Measurements from ENCODE around the gene LAMTOR3.
"Not testable (repeated sequence)": the region's sequence is repeated elsewhere in the genome, so short reads cannot be mapped to it uniquely, and the experiment has no call there.

Gene LAMTOR3

DNA sequence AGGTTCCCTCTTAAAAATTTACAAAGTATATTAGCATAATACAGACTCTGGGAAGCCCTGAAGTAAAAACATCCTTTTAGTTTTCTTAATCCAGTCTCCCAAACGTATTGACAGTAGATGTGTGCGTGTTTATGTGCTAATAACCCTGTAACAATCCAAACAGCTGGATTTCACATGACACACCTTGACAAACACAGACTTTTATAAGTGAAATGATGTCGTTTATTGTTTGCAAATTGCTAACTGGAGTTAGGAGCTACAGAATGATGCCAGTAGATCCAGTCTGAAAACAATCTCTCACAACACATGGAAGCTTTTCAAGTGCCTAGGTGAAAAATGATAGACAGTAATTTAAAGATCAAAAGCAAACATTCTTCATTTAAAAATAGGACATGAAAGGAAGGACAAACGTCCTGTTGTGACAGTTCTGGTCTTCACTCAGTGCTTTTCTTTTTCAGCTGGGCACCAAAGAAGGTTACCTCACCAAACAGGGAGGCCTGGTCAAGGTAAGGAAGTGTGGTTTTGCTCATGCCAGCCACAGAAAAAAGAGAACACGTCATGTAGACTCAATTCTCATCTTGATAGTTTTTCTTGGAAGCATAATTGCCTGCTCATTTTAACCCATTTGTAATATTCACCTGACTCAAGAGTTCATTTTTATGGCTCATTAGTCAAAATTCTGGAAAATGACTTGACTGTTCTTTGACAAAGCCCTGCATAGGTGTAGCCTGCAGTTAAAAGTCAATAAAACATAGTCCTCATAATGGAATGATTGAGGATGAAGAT, 32.9 kb downstream of the LAMTOR3 start:
- DNase-seq: no peak

- no peak for DNase-seq
Measured at GRCh38 chr4:99860521-99860920, 33.7 kb downstream of the LAMTOR3 start.

GRCh38 chr4:99859618-99860017, 34.6 kb downstream of the LAMTOR3 start:
- DNase-seq: no peak

DNA sequence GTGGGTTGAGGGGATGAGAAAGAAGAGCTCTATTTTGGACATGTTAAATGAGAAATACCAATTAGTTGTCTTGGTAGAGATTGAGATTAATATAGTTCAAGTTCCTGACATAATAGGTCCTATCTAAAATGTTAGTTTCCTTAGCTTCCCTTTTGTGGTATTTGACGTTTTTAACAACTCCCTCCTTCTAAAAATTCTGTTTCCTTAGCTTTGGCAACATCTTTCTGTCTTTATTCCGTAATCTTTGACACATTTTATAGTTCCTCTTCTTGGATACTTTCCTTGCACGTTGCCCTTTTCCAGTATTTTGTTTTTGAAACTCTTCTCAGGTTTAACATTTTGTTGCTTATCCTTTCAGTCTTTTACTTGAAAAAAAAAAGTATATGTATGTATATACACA, 36.9 kb downstream of the LAMTOR3 start:
- no peak for DNase-seq

DNA sequence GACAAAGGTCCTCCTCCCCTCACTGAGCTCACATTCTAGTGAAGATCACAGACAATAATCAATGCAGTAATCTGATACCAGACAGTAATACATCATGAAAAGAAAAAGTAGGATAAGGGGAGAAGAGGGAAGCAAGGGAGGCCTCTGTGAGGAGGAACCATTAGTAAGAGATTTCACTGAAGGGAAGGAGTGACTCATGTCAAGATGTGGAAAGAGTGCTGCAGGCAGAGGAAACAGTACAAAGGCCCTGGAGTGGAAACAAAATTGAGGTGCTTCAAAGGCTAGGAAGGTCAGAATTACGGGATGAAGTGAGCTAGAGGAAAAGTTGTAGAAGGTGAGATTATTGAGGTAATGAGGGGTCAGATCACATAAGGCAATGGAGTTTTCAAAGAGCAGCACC, 38.1 kb downstream of the LAMTOR3 start:
- DNase-seq: no peak

DNA sequence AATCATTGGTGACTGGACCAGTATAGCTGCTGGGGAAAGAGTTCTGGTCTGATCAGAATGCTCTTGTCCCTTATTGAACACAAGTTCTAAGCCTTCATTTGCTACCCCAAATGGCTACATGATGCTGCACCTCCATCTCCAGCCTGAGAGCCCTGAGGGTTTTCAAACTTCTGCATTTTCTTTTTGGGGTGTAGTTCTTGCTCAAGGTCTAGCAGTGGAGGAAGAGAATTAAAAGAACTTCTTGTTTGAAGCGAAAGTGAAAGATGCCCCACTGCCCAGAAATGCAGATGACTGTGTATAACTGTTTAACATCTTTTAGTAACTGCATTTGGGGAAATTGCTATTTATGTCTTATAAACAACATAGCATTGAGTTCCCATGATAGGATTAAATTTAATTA, 38.5 kb downstream of the LAMTOR3 start:
- no peak for DNase-seq

GRCh38 chr4:99853999-99854398, 40.2 kb downstream of the LAMTOR3 start:
- no peak for DNase-seq

DNA sequence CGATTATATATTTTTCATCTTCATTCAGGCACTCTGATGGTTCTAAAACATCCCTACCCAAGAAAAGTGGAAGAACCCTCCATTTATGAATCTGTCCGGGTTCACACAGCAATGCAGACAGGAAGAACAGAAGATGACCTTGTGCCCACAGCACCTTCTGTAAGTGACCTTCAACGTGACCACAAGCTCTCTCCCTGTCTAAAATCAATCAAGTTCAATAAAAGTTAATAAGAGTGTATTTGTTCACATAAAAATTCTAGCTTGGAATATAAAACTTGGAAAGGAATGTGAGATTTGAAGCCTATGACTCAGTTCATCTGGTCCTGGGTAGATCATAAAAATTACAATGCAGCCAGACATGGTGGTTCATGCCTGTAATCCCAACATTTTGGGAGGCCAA, 41.0 kb downstream of the LAMTOR3 start:
- no peak for DNase-seq

DNA sequence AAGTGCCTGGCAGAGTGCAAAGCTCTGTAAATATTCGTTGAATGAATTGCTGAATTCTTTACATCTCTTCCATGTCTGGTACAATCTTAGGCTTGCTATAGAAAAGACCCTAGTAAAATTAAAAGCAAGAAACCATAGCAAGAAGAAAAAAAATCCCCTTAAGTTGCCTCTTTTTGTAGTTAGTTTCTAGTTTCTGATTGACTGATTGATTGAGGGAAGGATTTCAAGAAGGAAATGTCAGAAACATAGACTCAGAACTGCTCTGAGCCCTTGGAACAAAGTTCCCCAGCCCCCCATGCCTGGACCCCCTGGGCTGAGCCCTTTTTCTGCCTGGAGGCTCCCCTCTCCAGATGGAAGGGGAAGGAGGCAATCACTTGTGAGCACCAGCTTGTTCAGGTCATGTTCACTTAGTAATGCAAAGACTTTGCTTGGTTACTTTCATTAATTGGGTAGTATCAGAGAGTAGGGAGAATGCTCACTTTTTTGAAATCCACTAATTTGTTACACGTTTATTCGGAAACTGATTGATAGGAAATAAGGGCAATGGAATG, 42.0 kb downstream of the LAMTOR3 start:
- DNase-seq: no peak

GRCh38 chr4:99848591-99849001, 45.6 kb downstream of the LAMTOR3 start:
- no peak for DNase-seq

DNA sequence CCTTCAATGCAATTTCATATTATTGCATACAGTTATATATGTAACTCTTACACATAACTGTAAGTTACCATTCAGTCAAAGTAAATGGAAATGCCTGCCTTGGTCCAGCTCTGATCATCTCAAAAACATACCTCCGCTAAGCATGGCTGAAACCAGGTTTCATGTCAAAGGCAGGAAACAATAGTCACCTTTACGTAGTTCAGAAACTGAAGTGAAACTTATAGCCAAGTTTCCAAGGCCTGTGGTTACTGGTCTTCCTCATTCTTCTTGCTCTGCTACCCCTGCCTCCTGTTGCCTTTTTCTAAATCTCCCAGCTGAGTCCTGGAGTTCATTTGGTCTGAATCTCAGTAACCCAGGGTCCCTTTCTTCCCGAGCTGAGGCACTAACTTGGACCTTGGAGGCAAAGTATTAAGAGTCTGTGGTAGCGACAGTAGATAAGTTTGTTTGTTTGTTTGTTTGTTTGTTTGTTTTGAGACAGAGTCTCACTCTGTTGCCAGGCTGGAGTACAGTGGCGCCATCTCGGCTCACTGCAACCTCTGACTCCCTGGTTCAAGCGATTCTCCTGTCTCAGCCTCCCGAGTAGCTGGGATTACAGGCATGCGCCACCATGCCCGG, 46.8 kb downstream of the LAMTOR3 start:
- DNase-seq: no peak

DNA sequence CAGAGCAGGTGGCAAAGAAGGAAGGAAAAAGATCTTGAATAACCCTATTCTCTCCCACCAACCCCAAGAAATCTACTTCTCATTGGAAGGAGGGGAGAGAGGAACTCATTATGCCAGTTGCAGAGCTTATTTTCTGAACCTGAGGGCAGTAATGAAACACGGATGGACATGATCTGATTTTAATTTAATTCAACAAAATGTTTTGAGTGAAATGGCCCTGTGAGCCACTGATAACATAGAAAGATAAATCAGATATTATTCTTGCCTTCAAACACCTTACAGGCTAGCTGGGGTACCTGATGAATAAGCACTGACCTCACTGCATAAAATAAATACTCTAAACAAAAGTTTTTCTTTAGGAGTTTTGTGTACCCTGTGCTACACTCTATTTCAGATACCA, 47.3 kb downstream of the LAMTOR3 start:
- no peak for DNase-seq

- DNase-seq: no peak
Measured at GRCh38 chr4:99845708-99846469, 48.3 kb downstream of the LAMTOR3 start.

DNA sequence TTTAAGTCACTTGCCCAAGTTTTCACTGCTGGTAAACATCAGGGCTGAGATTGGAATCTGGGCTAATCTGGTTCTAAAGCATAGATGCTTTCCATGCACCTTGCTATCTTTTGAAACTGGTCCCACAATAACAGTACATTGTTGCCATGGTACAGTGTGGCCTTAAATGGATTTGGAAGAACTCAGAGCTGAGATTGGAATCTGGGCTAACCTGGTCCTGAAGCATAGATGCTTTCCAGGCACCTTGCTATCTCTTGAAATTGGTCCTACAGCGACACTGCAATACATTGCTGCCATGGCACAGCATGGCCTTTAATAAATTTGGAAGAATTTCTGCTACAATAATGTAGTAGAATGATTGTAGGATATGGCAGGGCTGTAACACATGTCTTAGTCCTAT, 49.0 kb downstream of the LAMTOR3 start:
- DNase-seq: no peak

- no peak for DNase-seq
Measured at GRCh38 chr4:99844048-99844447, 50.2 kb downstream of the LAMTOR3 start.

GRCh38 chr4:99843413-99843812, 50.8 kb downstream of the LAMTOR3 start:
- no peak for DNase-seq

DNA sequence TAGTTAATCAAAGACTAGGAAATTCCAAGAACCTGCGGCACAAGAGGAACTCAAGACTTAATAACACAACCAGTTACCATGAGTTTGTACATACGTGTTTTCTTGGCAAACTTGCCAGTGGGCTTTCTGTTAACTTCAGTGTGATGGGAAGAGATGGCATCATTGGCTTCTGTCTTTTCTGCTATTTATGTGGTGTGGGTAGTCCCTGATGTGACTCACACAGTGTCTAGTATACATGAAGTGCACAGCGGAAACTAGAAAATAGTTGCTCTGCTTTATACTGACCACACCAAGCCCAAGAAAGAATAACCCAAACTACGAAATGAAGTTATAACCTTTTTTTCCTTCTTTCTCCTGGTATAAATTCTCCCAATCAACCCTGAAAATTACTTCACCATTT, 53.1 kb downstream of the LAMTOR3 start:
- no peak for DNase-seq

- DNase-seq: no peak
Measured at GRCh38 chr4:99838927-99839326, 55.3 kb downstream of the LAMTOR3 start.

DNA sequence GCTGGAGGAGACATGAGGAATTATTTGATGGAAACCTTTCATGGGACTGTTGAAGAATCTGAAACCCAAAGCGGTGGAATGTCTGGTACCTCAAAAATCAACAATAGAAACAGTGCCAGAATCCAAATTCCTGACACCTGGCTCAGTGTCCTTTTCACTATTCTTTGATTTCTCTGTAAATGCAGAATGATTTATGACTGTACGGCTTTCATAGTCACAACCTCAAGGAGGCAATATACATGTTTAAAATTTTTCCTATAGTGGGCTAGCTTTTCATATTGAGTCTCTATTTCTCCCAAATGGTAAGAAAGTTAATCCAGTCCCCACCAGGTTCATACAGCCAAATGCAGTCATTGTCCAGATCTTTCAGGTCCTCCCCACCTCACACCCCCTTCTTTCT, 58.3 kb downstream of the LAMTOR3 start:
- no peak for DNase-seq

DNA sequence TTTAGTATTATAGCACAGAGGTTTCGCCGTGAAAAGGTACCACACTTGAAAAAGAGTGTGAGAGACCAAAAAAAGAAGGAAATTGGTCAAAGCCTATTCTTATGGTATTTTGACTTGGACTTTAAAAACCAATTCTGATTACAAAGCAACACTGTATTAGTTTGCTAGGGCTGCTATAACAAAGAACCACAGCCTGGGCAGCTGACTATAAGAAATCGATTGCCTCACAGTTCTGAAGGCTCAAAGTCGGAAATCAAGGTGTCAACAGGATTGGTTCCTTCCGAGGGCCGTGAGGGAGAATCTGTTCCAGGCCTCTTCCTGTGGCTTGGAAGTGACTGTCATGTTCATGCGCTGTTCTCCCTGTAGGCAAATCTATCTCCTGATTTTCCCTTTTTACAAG, 59.7 kb downstream of the LAMTOR3 start:
- DNase-seq: no peak

GRCh38 chr4:99833756-99834155, 60.5 kb downstream of the LAMTOR3 start:
- no peak for DNase-seq

DNA sequence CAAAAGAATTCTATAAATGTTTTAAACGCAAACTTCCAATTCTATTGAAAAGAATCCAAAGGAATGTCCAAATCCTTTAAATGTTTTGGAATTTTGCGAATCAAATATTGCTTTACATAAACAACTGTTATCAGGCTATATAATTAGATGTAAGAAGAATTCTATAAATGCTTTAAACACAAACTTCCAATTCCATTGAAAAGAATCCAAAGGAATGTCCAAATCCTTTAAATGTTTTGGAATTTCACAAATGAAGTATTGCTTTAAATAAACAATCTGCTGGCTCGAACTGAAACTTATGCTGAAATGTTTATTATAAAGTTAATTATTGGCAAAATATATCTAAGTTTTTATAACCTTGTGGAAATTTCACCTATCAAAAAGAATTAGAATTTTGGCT, 61.5 kb downstream of the LAMTOR3 start:
- DNase-seq: no peak

DNA sequence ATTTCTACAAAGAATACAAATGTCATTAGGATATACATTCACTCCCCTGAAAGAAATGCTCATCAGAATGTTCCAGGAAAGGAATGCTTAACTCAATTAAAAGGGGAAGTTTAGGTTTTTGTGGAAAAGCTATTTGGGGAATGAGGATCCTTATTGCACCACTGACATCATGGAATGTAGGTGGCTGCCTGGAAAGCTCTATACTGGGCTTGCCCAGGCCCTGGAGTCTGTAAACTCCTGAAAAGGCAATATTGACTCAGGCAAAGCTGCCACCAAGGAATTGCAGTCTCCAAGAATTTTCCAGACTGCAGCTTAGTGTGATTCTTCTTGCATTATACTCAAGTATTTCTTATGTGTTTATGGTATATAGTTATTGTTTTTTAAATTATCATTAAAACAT, 61.9 kb downstream of the LAMTOR3 start:
- no peak for DNase-seq

GRCh38 chr4:99830051-99830450, 64.2 kb downstream of the LAMTOR3 start:
- not testable (repeated sequence) for DNase-seq

Measured in GOT3 (cell line).